ENCODE data around the gene PRDM16. TPM values are rescaled to one million over a fixed set of nuclear protein-coding genes. Genes with fewer than 3 reads are reported as not detected.

Gene PRDM16
- total RNA-seq, 1 experiment from 2014 or later = 6.1 TPM

GRCh38 chr1:3366126-3367051 lies 297.4 kb downstream of the PRDM16 start:
- no peaks in the 10 kb centered on the region for H3K9me3 ChIP-seq (ENCODE audit: control insufficient read depth in 1 of 2, insufficient read depth in 1 of 2, low read depth in 1 of 2, low read length in 2 of 2)
- TF ChIP-seq FOSL1 (IDR thresholded peaks at IDR 0.05; ENCODE audit: low read depth) (no peak), CTCF (IDR thresholded peaks at IDR 0.05 in 2 of 3, conservative IDR thresholded peaks at IDR 0.05 in 1 of 3; ENCODE audit: borderline replicate concordance in 1 of 3, insufficient read depth in 1 of 3, low read depth in 2 of 3, low read length in 2 of 3) (no peak), ZFX (IDR thresholded peaks at IDR 0.05) (no peak), JUND (IDR thresholded peaks at IDR 0.05) (no peak), RAD21 (IDR thresholded peaks at IDR 0.05; ENCODE audit: low read depth) (no peak), SIN3A (IDR thresholded peaks at IDR 0.05; ENCODE audit: low read depth) (no peak), SP1 (IDR thresholded peaks at IDR 0.05; ENCODE audit: low read depth) (no peak), EZH2 (IDR thresholded peaks at IDR 0.05) (no peak), POLR2AphosphoS5 (IDR thresholded peaks at IDR 0.05; ENCODE audit: low read depth, low read length) (no peak), CEBPB (IDR thresholded peaks at IDR 0.05; ENCODE audit: low read depth) (no peak), REST (IDR thresholded peaks at IDR 0.05; ENCODE audit: low read depth) (no peak), TCF7L2 (IDR thresholded peaks at IDR 0.05; ENCODE audit: borderline replicate concordance, extremely low read depth, insufficient read depth, insufficient read length) (no peak), ATF3 (IDR thresholded peaks at IDR 0.05) (no peak), ZNF274 (IDR thresholded peaks at IDR 0.05; ENCODE audit: low read depth, low read length) (no peak), EGR1 (IDR thresholded peaks at IDR 0.05; ENCODE audit: low read depth) (no peak), ELF1 (IDR thresholded peaks at IDR 0.05; ENCODE audit: borderline replicate concordance, low read depth) (no peak), EZH2phosphoT487 (IDR thresholded peaks at IDR 0.05; ENCODE audit: borderline replicate concordance) (no peak), ZBTB33 (IDR thresholded peaks at IDR 0.05; ENCODE audit: extremely low read depth, insufficient replicate concordance, low read length) (no peak), YY1 (IDR thresholded peaks at IDR 0.05; ENCODE audit: extremely low read depth, insufficient replicate concordance, low read depth, low read length) (no peak)
- no peaks in the 10 kb centered on the region for H3K9me2 ChIP-seq (ENCODE audit: insufficient read depth)
- no peaks in the 10 kb centered on the region for H3K36me3 ChIP-seq (ENCODE audit: control insufficient read depth in 1 of 2, insufficient read depth in 2 of 2, low read length in 2 of 2)
- H3K4me2 ChIP-seq (ENCODE audit: low read length) = no peak overlapping the region
- no peak overlapping the region for H3K9ac ChIP-seq (ENCODE audit: low read length)
- H3K27me3 ChIP-seq (ENCODE audit: insufficient read depth, low read length) = no peaks in the 10 kb centered on the region
- intact Hi-C loops (cut with micrococcal nuclease) = no loop called here
- ChIA-PET CTCF (no interaction called here), POLR2A (no interaction called here), RAD21 (ENCODE audit: low non-redundant PET in 1 of 2, low total read pairs in 2 of 2, uncharacterized antibody in 2 of 2, unreplicated experiment in 2 of 2) (no interaction called here)
- no TSS peak for BruUV-seq (replicated peaks)
- H3K4me3 ChIP-seq (replicated peaks in 1 of 2; ENCODE audit: low read depth in 1 of 2, low read length in 2 of 2) = no peak overlapping the region
- H4K20me1 ChIP-seq (ENCODE audit: insufficient read depth) = no peaks in the 10 kb centered on the region
- H2AFZ ChIP-seq (ENCODE audit: low read depth, low read length, poor library complexity, severe bottlenecking) = no peak overlapping the region
- H3K79me2 ChIP-seq (ENCODE audit: insufficient read depth, low read length) = no peaks in the 10 kb centered on the region
- H3K27ac ChIP-seq (ENCODE audit: low read depth, low read length) = no peak overlapping the region
- no peak for ATAC-seq
- peaks cover 4 to 17% of the 10 kb centered on the region in 2 experiments; a peak in 3 of 4 replicates for H3K4me1 ChIP-seq (ENCODE audit: control insufficient read depth in 1 of 2, insufficient read depth in 2 of 2, low read length in 2 of 2)
- DNase-seq (ENCODE audit: low read depth, low spot score) = no peak
